Parathyroid adenoma (tissue), 2 donors: ENCODE data around the gene TACC3.

Experiments
- H2AFZ ChIP-seq: fragments of 300-600 bp; sonication (generic); one replicate; pipeline ENCODE4 v1.7.0; 2017; ENCODE audit warnings: antibody characterized with exemption, mild to moderate bottlenecking
- H3K27ac ChIP-seq: fragments of 300-600 bp; sonication (generic); one replicate; pipeline ENCODE4 v1.7.0; 2017
- H3K27me3 ChIP-seq: fragments of 300-600 bp; sonication (generic); one replicate; pipeline ENCODE4 v1.7.0; 2017; ENCODE audit warnings: low read length; ENCODE audit not compliant: control insufficient read depth, insufficient read depth
- H3K36me3 ChIP-seq: fragments of 300-600 bp; sonication (generic); one replicate; pipeline ENCODE4 v1.7.0; 2017; ENCODE audit warnings: low read length; ENCODE audit not compliant: control insufficient read depth, insufficient read depth
- H3K4me1 ChIP-seq: fragments of 300-600 bp; sonication (generic); one replicate; pipeline ENCODE4 v1.7.0; 2017; ENCODE audit warnings: control low read depth
- H3K4me2 ChIP-seq: fragments of 300-600 bp; sonication (generic); one replicate; pipeline ENCODE4 v1.7.0; 2017; ENCODE audit warnings: low read length
- H3K4me3 ChIP-seq: fragments of 300-600 bp; sonication (generic); one replicate; pipeline ENCODE4 v1.7.0; 2017; ENCODE audit warnings: low read depth, low read length
- H3K79me2 ChIP-seq: fragments of 300-600 bp; sonication (generic); one replicate; pipeline ENCODE4 v1.7.0; 2017; ENCODE audit warnings: control low read depth
- H3K9ac ChIP-seq: fragments of 300-600 bp; sonication (generic); one replicate; pipeline ENCODE4 v1.7.0; 2017; ENCODE audit warnings: mild to moderate bottlenecking
- H3K9me3 ChIP-seq: fragments of 300-600 bp; sonication (generic); one replicate; pipeline ENCODE4 v1.7.0; 2017; ENCODE audit warnings: low read length; ENCODE audit not compliant: control insufficient read depth
- TF ChIP-seq, protein P1 (sequence below): fragments of 300-600 bp; sonication (generic); IDR thresholded peaks from one replicate; pipeline ENCODE4 v1.7.0; 2017; ENCODE audit warnings: antibody characterized with exemption, mild to moderate bottlenecking
- donor health status: primary hyperparathyroidism.

Gene TACC3

DNA sequence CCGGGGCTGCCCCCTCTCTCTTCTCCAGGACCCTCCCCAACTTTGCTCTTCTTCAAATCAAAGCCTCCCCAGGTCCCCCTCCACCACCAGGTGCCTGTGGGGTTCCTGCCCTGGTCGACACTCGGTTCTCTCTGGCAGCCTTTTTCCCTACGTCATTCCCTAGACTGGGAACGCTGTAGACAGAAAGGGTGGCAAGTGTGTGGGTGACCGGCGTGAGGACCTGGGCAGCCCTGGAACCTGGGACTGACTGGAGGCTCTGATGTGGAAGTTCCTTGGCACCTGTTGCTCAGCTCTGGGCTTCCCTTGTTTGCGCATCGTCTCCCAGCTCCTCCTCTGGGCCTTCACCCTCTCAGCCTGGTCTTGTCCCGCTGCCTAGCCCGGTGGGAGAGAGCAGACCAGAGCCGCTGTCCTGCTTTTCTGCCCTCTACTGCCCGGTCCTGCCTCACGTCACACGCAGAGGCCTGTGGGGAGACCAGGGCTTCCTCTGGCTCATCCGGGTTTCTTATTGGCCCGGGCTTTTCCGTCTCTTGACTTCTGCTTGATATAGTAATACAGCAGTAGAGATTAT, 1.3 kb downstream of the TACC3 start:
- no peaks in the 10 kb centered on the region for H3K36me3 ChIP-seq
- H3K4me1 ChIP-seq: peaks cover 2% of the 10 kb centered on the region
- no peak overlapping the region for H3K27ac ChIP-seq
- no peak overlapping the region for H2AFZ ChIP-seq
- H3K79me2 ChIP-seq: peaks cover 3% of the 10 kb centered on the region
- TF ChIP-seq, protein P1, sequence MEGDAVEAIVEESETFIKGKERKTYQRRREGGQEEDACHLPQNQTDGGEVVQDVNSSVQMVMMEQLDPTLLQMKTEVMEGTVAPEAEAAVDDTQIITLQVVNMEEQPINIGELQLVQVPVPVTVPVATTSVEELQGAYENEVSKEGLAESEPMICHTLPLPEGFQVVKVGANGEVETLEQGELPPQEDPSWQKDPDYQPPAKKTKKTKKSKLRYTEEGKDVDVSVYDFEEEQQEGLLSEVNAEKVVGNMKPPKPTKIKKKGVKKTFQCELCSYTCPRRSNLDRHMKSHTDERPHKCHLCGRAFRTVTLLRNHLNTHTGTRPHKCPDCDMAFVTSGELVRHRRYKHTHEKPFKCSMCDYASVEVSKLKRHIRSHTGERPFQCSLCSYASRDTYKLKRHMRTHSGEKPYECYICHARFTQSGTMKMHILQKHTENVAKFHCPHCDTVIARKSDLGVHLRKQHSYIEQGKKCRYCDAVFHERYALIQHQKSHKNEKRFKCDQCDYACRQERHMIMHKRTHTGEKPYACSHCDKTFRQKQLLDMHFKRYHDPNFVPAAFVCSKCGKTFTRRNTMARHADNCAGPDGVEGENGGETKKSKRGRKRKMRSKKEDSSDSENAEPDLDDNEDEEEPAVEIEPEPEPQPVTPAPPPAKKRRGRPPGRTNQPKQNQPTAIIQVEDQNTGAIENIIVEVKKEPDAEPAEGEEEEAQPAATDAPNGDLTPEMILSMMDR: no peak
- H3K4me3 ChIP-seq: no peak overlapping the region
- H3K4me2 ChIP-seq: no peak overlapping the region
- no peaks in the 10 kb centered on the region for H3K27me3 ChIP-seq
- no peak overlapping the region for H3K9ac ChIP-seq
- no peaks in the 10 kb centered on the region for H3K9me3 ChIP-seq

DNA sequence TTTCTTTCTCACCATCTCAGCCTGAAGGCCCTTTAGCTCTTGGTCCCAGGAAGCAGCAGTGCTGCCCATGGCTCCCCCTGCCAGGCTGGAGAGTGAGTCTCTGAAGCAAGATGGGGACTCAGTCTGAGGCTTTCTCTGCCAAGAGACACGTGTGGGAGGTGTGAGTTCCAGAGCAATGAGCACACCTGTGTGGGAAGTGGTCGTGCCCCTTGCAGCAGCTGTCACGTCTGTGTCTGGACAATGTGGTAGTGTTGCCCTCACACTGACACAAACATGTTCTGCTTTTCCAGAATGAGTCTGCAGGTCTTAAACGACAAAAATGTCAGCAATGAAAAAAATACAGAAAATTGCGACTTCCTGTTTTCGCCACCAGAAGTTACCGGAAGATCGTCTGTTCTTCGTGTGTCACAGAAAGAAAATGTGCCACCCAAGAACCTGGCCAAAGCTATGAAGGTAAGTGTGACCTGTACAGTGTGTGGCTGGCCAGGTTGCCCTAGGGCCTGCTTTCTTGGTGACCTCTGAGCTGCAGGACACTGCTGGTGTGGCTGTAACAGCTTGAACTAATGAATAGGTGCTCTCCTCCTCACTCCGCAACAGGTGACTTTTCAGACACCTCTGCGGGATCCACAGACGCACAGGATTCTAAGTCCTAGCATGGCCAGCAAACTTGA, 1.9 kb downstream of the TACC3 start:
- Histone ChIP-seq H3K4me1 (peaks cover 2% of the 10 kb centered on the region), H3K9ac (no peak overlapping the region), H3K4me2 (no peak overlapping the region), H3K4me3 (no peak overlapping the region), H3K79me2 (peaks cover 3% of the 10 kb centered on the region), H2AFZ (no peak overlapping the region), H3K27ac (no peak overlapping the region), H3K9me3 (no peaks in the 10 kb centered on the region), H3K36me3 (no peaks in the 10 kb centered on the region), H3K27me3 (no peaks in the 10 kb centered on the region)
- TF ChIP-seq, protein P1: no peak

DNA sequence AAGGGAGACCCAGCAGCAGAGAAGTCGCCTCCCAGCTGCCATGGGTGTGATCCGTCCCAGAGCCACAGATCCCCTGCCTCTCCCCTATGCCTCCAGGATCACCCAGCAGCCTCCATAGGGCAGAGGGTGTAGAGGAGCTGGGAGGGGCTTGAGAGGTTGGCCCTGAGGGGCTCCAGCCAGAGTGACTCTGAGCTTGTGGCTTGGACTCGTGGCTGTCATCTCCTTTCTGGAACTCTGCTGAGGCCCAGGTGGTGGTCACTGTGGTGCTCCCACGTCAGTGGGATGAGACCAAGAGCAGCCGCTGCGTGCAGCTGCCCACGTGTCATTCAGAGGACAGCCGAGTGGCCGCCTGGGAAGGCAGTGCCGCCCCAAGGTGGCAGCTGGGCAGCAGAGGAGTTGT, 4.2 kb downstream of the TACC3 start:
- H3K9me3 ChIP-seq: no peaks in the 10 kb centered on the region
- TF ChIP-seq, protein P1: no peak
- no peaks in the 10 kb centered on the region for H3K36me3 ChIP-seq
- H3K27me3 ChIP-seq: no peaks in the 10 kb centered on the region
- peaks cover 2% of the 10 kb centered on the region for H3K79me2 ChIP-seq
- H3K9ac ChIP-seq: no peak overlapping the region
- H2AFZ ChIP-seq: no peak overlapping the region
- H3K4me2 ChIP-seq: no peak overlapping the region
- no peak overlapping the region for H3K4me3 ChIP-seq
- no peak overlapping the region for H3K27ac ChIP-seq
- peaks cover 2% of the 10 kb centered on the region for H3K4me1 ChIP-seq

DNA sequence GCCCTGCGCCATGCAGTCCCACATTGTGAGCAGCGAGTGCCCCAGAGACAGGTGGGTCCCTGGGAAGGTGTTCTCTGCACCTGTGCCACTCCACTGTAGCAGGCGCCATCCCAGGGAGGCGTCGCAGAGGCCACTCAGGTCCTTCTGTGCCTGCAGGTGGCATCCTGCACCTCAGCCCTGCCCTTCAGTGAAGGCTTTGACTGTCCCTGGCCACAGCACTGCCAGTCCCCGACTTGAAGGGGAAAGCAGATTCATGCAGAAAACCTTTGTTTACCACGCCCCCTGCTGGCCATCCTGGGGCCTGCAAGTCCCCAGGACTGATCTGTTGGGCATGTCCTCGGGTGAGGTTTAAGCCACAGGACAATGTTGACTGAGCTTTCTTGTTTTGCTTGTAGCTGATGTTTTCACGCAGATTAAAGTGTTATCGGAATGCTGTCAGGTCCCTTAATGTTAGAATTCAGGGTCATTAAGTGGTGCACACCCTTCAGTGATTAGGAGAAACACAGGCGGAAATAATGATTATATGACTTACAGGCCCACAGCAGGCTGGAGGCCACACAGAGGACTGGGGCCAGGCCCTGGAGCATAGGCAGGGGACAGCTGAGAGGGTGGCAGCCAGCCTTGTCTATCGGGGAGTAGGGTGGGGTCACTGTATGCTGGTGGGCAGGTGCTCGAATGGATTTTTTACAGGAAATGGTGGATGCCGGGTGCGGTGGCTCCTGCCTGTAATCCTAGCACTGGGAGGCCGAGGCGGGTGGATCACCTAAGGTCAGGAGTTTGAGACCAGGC, 5.0 kb downstream of the TACC3 start:
- peaks cover 2% of the 10 kb centered on the region for H3K4me1 ChIP-seq
- H3K4me3 ChIP-seq: no peak overlapping the region
- H3K27ac ChIP-seq: no peak overlapping the region

More for the DNA sequence above, 5.0 kb downstream of the TACC3 start:
- Histone ChIP-seq H3K4me2 (no peak overlapping the region), H3K79me2 (peaks cover 2% of the 10 kb centered on the region), H2AFZ (peak overlapping the region; percentile 50), H3K9ac (no peak overlapping the region), H3K9me3 (no peaks in the 10 kb centered on the region), H3K27me3 (no peaks in the 10 kb centered on the region), H3K36me3 (no peaks in the 10 kb centered on the region)
- TF ChIP-seq, protein P1: peak; percentile 93
